HepG2 (cell line): ENCODE results near the gene PRR5L. TPM values are rescaled to one million over a fixed set of nuclear protein-coding genes. Genes with fewer than 3 reads are reported as not detected.

Source experiments
- ATAC-seq: fragments of 200-7000 bp; cut with Tn5 transposase; 3 replicates; pipeline ENCODE4 v1.9.1; 2020; ENCODE audit warnings: mild to moderate bottlenecking, moderate library complexity
- BruUV-seq: library from RNA; stranded (reverse); fragments of 400-500 nt; replicated peaks from 2 replicates; lab custom pipeline; 2021; lab: Mats Ljungman, UMichigan
- CTCF ChIA-PET: fragments of 300-600 bp; formaldehyde crosslinking; extraction: SDS; loops from one replicate; lab custom pipeline; 2021; ENCODE audit warnings: low total read pairs, inconsistent platforms, low intra/inter-chr PET ratio; lab: Yijun Ruan, JAX
- POLR2A ChIA-PET: fragments of 350-600 bp; sonication (Branson Sonifier 250); formaldehyde crosslinking; loops from one replicate; lab custom pipeline; 2020; ENCODE audit warnings: antibody characterized with exemption, inconsistent platforms; lab: Yijun Ruan, JAX
- DNase-seq: peaks from one replicate; pipeline ENCODE4 v3.0.0-alpha.2; 2015; ENCODE audit warnings: low spot score
- FAIRE-seq: peaks from 3 replicates; lab custom pipeline; 2011; peaks lifted over from hg19 to GRCh38; lab: Jason Lieb, UNC
- H2AFZ ChIP-seq: one replicate; pipeline ENCODE4 v1.6.1; 2011; ENCODE audit warnings: low read length, inconsistent platforms
- H3K27ac ChIP-seq: fragments of 300-600 bp; 3 replicates; pipeline ENCODE4 v1.8.0; 2011; ENCODE audit warnings: mixed run types, mild to moderate bottlenecking, mixed read lengths, low read length, inconsistent platforms; ENCODE audit not compliant: insufficient read depth; ENCODE audit errors: extremely low read length
- H3K27me3 ChIP-seq, 2 experiments: fragments of 200-600 bp in 1 of 2; 2 replicates in 1 of 2; 3 replicates in 1 of 2; pipeline versions ENCODE4 v1.6.0 to v1.8.0; 2011; ENCODE audit warnings: low read length in 2 of 2, mild to moderate bottlenecking in 2 of 2, moderate library complexity in 2 of 2, inconsistent platforms in 1 of 2; ENCODE audit not compliant: insufficient read depth in 2 of 2, control insufficient read depth in 1 of 2
- H3K36me3 ChIP-seq, 2 experiments: fragments of 200-600 bp in 1 of 2; replicated peaks in 1 of 2; 2 replicates in 1 of 2; 3 replicates in 1 of 2; pipeline versions ENCODE4 v1.5.1 to v1.8.0; 2011; ENCODE audit warnings: low read length in 2 of 2, inconsistent platforms in 1 of 2; ENCODE audit not compliant: insufficient read depth in 2 of 2, control insufficient read depth in 1 of 2
- H3K4me1 ChIP-seq: 2 replicates; pipeline ENCODE4 v1.5.1; 2012; ENCODE audit warnings: low read length, inconsistent platforms; ENCODE audit not compliant: insufficient read depth
- H3K4me2 ChIP-seq: 2 replicates; pipeline ENCODE4 v1.6.0; 2011; ENCODE audit warnings: low read depth, low read length, inconsistent platforms
- H3K4me3 ChIP-seq, 3 experiments: fragments of 200-600 bp in 1 of 3; sonication (generic), shearing (Covaris generic) in 1 of 3; replicated peaks in 1 of 3; 2 replicates each; pipeline ENCODE4 v1.5.1; 2011 to 2016; ENCODE audit warnings: low read length in 3 of 3, inconsistent platforms in 2 of 3, low read depth in 2 of 3, mild to moderate bottlenecking in 2 of 3, control low read depth in 1 of 3, mixed read lengths in 1 of 3; ENCODE audit not compliant: insufficient read depth in 1 of 3
- H3K79me2 ChIP-seq: one replicate; pipeline ENCODE4 v1.6.1; 2011; ENCODE audit warnings: low read length, inconsistent platforms; ENCODE audit not compliant: insufficient read depth
- H3K9ac ChIP-seq: 2 replicates; pipeline ENCODE4 v1.6.0; 2011; ENCODE audit warnings: mild to moderate bottlenecking, low read depth, low read length, inconsistent platforms; ENCODE audit not compliant: insufficient read depth
- H3K9me3 ChIP-seq: 2 replicates; pipeline ENCODE4 v1.5.1; 2012; ENCODE audit warnings: mild to moderate bottlenecking, low read length
- H4K20me1 ChIP-seq: 2 replicates; pipeline ENCODE4 v1.6.0; 2011; ENCODE audit warnings: inconsistent platforms, mild to moderate bottlenecking, low read length, moderate library complexity; ENCODE audit not compliant: insufficient read depth
- CBFB ChIP-seq: sonication (generic); formaldehyde crosslinking; IDR thresholded peaks from 2 replicates; pipeline ENCODE4 v1.4.0; 2020; ENCODE audit warnings: missing genetic modification reagents
- ETV6 ChIP-seq: sonication (generic); formaldehyde crosslinking; conservative IDR thresholded peaks from 2 replicates; pipeline ENCODE4 v1.4.0; 2020; ENCODE audit warnings: missing genetic modification reagents
- TSC22D2 ChIP-seq: sonication (generic); formaldehyde crosslinking; IDR thresholded peaks from 2 replicates; pipeline ENCODE4 v1.5.1; 2020; ENCODE audit warnings: missing genetic modification reagents, mild to moderate bottlenecking, borderline replicate concordance
- ZBTB42 ChIP-seq: sonication (generic); formaldehyde crosslinking; IDR thresholded peaks from 2 replicates; pipeline ENCODE4 v1.5.0; 2020; ENCODE audit warnings: mild to moderate bottlenecking, missing genetic modification reagents
- ZFP36 ChIP-seq: fragments of 150-350 bp; IDR thresholded peaks from 2 replicates; pipeline ENCODE4 v1.6.1; 2018; ENCODE audit warnings: borderline replicate concordance, low read length, low read depth; ENCODE audit not compliant: partially characterized antibody
- ZNF564 ChIP-seq: sonication (generic); formaldehyde crosslinking; IDR thresholded peaks from 2 replicates; pipeline ENCODE4 v1.8.1; 2023; ENCODE audit warnings: mild to moderate bottlenecking, missing genetic modification reagents
- ZNF788 ChIP-seq: sonication (generic); formaldehyde crosslinking; IDR thresholded peaks from 2 replicates; pipeline ENCODE4 v1.5.0; 2020; ENCODE audit warnings: mild to moderate bottlenecking, missing genetic modification reagents, borderline replicate concordance
- WGBS: methylation state at CpG from one replicate; pipeline ENCODE4 v1.1.6; 2017; ENCODE audit warnings: low lambda C conversion rate; 5-methylcytosine and 5-hydroxymethylcytosine counted together
- in situ Hi-C: cut with HindIII; loops from 2 replicates; pipeline ENCODE4 v1.10.0; 2017; ENCODE audit warnings: low pct_unique_long_range_greater_than_20kb; ENCODE audit not compliant: extremely low pct_ligation_motif_present
- intact Hi-C: fragments of 100-400 bp; cut with micrococcal nuclease; formaldehyde crosslinking; loops from one replicate; pipeline ENCODE4 v1.10.0; 2022; ENCODE audit not compliant: unreplicated experiment
- polyA plus RNA-seq, 8 experiments: library from polyadenylated mRNA; depleted of rRNA in 3 of 8; stranded (reverse) in 7 of 8; unstranded in 1 of 8; fragments of >200 nt; fragmentation: Illumina TruSeq in 4 of 8; extraction: Trizol in 4 of 8; gene quantifications; 2 replicates each; pipeline versions ENCODE4 v1.2.1 to v1.2.3, GENCODE V29; 2011 to 2016; ENCODE audit warnings: low read depth in 4 of 8, missing spikeins in 1 of 8, mixed read lengths in 1 of 8; ENCODE audit not compliant: insufficient read depth in 1 of 8
- total RNA-seq, 5 experiments: library from RNA; depleted of rRNA; stranded (reverse); fragments of >200 nt; fragmentation: Illumina TruSeq; extraction: Trizol; gene quantifications; 2 replicates each; pipeline ENCODE4 v1.2.3, GENCODE V29; 2016; ENCODE audit warnings: low read depth in 1 of 5
- TF ChIP-seq, protein P1 (sequence below): sonication (generic); formaldehyde crosslinking; IDR thresholded peaks from 2 replicates; pipeline ENCODE4 v1.4.0; 2020; ENCODE audit warnings: mild to moderate bottlenecking, low read depth, missing genetic modification reagents
- TF ChIP-seq, protein P2 (sequence below): sonication (generic); formaldehyde crosslinking; IDR thresholded peaks from 2 replicates; pipeline ENCODE4; 2020; ENCODE audit warnings: missing genetic modification reagents, mild to moderate bottlenecking, borderline replicate concordance

PRR5L gene
- total and polyA plus RNA-seq, 2 of the 13 experiments (the other 11 are each of a cell fraction or from before 2014, with no cell fraction given): 0.16 TPM; not detected in 1

DNA sequence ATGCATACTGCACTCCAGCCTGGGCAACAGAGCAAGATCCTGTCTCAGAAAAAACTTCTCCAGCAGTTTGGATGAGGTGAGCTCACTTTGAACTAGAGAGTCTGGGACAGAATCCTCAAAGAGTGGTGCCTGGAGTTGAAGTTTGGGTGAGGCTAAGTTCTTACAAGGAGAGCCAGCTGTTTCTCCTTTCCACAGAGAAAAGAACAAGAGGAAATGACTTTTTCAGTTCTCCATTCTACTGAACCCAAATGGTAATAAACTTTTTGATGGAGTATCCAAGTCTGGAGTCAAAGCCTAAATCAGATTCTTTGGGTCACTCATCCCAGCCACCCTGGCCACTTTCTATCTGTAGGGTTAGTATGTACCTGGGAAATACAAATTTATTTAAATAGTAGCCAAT lies 111.3 kb downstream of the PRR5L start (continued):
- TF ChIP-seq ETV6 (CRISPR knock-in tag): no peak
- TF ChIP-seq, protein P1, sequence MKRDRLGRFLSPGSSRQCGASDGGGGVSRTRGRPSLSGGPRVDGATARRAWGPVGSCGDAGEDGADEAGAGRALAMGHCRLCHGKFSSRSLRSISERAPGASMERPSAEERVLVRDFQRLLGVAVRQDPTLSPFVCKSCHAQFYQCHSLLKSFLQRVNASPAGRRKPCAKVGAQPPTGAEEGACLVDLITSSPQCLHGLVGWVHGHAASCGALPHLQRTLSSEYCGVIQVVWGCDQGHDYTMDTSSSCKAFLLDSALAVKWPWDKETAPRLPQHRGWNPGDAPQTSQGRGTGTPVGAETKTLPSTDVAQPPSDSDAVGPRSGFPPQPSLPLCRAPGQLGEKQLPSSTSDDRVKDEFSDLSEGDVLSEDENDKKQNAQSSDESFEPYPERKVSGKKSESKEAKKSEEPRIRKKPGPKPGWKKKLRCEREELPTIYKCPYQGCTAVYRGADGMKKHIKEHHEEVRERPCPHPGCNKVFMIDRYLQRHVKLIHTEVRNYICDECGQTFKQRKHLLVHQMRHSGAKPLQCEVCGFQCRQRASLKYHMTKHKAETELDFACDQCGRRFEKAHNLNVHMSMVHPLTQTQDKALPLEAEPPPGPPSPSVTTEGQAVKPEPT: no peak
- no peak for TF ChIP-seq ZNF564 (CRISPR knock-in tag)
- TF ChIP-seq, protein P2, sequence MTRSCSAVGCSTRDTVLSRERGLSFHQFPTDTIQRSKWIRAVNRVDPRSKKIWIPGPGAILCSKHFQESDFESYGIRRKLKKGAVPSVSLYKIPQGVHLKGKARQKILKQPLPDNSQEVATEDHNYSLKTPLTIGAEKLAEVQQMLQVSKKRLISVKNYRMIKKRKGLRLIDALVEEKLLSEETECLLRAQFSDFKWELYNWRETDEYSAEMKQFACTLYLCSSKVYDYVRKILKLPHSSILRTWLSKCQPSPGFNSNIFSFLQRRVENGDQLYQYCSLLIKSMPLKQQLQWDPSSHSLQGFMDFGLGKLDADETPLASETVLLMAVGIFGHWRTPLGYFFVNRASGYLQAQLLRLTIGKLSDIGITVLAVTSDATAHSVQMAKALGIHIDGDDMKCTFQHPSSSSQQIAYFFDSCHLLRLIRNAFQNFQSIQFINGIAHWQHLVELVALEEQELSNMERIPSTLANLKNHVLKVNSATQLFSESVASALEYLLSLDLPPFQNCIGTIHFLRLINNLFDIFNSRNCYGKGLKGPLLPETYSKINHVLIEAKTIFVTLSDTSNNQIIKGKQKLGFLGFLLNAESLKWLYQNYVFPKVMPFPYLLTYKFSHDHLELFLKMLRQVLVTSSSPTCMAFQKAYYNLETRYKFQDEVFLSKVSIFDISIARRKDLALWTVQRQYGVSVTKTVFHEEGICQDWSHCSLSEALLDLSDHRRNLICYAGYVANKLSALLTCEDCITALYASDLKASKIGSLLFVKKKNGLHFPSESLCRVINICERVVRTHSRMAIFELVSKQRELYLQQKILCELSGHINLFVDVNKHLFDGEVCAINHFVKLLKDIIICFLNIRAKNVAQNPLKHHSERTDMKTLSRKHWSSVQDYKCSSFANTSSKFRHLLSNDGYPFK: no peak
- TF ChIP-seq ZBTB42 (CRISPR knock-in tag): no peak
- TF ChIP-seq TSC22D2 (CRISPR knock-in tag): no peak

DNA sequence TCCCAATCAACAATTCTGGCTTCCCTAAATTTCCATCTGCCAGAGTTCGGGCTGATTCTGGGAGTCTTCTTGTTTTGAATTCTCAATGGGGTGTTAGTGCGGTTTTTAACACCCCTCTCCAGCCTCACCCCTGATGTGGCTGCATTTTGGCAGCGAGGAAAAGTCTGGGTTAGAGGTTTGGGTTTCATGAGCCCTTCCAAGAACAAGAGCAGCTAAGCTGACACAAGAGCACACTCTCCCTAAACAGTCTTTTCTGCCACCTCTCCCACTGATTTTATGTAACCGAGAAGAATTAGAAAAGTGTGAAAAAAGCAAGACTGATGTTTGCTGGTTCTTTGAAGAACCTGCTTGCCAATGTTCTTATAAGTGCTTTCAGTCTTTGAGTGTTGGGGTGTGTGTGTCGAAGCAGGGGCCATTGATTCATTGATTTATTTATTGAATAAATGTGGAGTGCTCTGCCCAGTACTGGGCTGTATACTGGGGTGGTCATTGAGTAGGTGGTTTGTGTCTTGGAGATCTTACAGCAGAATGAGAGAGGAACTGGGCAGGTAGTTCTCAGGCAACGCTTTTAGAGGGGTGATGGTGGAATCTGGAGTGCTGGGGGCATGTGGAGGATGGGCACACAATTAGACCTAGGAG lies 112.5 kb downstream of the PRR5L start:
- TF ChIP-seq CBFB (CRISPR knock-in tag) (no peak), ZNF788 (CRISPR knock-in tag) (no peak), ZFP36 (no peak)
- no peak overlapping the region for H3K9ac ChIP-seq
- in situ Hi-C loops (no loop called here), intact Hi-C loops (no loop called here)
- POLR2A ChIA-PET: no interaction called here
- no TSS peak for BruUV-seq
- no peaks in the 10 kb centered on the region for H3K36me3 ChIP-seq
- 0% methylated on average over 6 of the region's 6 CpGs for WGBS
- no peaks in the 10 kb centered on the region for H3K4me1 ChIP-seq
- no peak overlapping the region for H2AFZ ChIP-seq
- no peak for DNase-seq
- ATAC-seq: no peak
- H3K79me2 ChIP-seq: no peaks in the 10 kb centered on the region
- H4K20me1 ChIP-seq: 0 out of 2 replicates have a peak, but pooled peaks cover 2% of the 10 kb centered on the region
- H3K9me3 ChIP-seq: no peaks in the 10 kb centered on the region
- H3K27me3 ChIP-seq: peaks cover 0 to 37% of the 10 kb centered on the region in 2 experiments; a peak in 3 of 5 replicates
- H3K4me2 ChIP-seq: no peak overlapping the region
- FAIRE-seq: no peak
- H3K27ac ChIP-seq: no peak overlapping the region
- H3K4me3 ChIP-seq: no peak overlapping the region
- CTCF ChIA-PET: no interaction called here
